DND-41 (cell line): ENCODE measurements around the gene XIRP2.
"Not testable (repeated sequence)": the region's sequence is repeated elsewhere in the genome, so short reads cannot be mapped to it uniquely, and the experiment has no call there.

ENCODE experiments used
- CTCF ChIP-seq: IDR thresholded peaks from 2 replicates; pipeline ENCODE4 v1.5.1; 2012; ENCODE audit warnings: borderline replicate concordance, low read length, moderate library complexity, mild to moderate bottlenecking; ENCODE audit not compliant: poor library complexity, severe bottlenecking; ENCODE audit errors: extremely low read depth
- EZH2 ChIP-seq: IDR thresholded peaks from 3 replicates; pipeline ENCODE4 v1.6.1; 2012; ENCODE audit warnings: borderline replicate concordance, low read depth, mild to moderate bottlenecking, moderate library complexity, low read length, inconsistent platforms; ENCODE audit not compliant: severe bottlenecking

- not testable (repeated sequence) for TF ChIP-seq EZH2, CTCF
Measured at GRCh38 chr2:167268245-167268644, 380.0 kb downstream of the XIRP2 start.
